Naive B cell (primary cell): ENCODE results near the gene PARVG. TPM values are rescaled to one million over a fixed set of nuclear protein-coding genes. Genes with fewer than 3 reads are reported as not detected.

Source experiments
- ATAC-seq, 2 donors: fragments of 150-1000 bp; cut with Tn5 transposase; 2 replicates each; pipeline ENCODE4 v1.10.0; 2021; ENCODE audit warnings: low read depth in 2 of 2, mild to moderate bottlenecking in 2 of 2, moderate library complexity in 2 of 2
- DNase-seq: peaks from one replicate; pipeline ENCODE4 v3.0.0; 2022
- H3K27ac Mint-ChIP-seq, 6 donors: one replicate each; pipeline ENCODE4 v1.8.0; 2020 to 2022; ENCODE audit warnings: mild to moderate bottlenecking in 6 of 6, mixed read lengths in 6 of 6, moderate library complexity in 5 of 6, inconsistent platforms in 2 of 6
- H3K27me3 Mint-ChIP-seq, 3 donors: one replicate each; pipeline ENCODE4 v1.8.0; 2021 to 2022; ENCODE audit warnings: mixed read lengths in 3 of 3, mild to moderate bottlenecking in 1 of 3
- H3K36me3 Mint-ChIP-seq, 2 donors: one replicate each; pipeline ENCODE4 v1.8.0; 2020 to 2022; ENCODE audit warnings: mixed read lengths in 2 of 2, inconsistent platforms in 1 of 2, mild to moderate bottlenecking in 1 of 2
- H3K4me1 Mint-ChIP-seq, 3 donors: one replicate each; pipeline ENCODE4 v1.8.0; 2020 to 2022; ENCODE audit warnings: mixed read lengths in 3 of 3, inconsistent platforms in 1 of 3, mild to moderate bottlenecking in 1 of 3, moderate library complexity in 1 of 3
- H3K4me3 Mint-ChIP-seq, 8 donors: one replicate each; pipeline ENCODE4 v1.8.0; 2020 to 2022; ENCODE audit warnings: mild to moderate bottlenecking in 8 of 8, mixed read lengths in 8 of 8, moderate library complexity in 8 of 8, inconsistent platforms in 2 of 8
- H3K9me3 Mint-ChIP-seq, 7 donors: one replicate each; pipeline ENCODE4 v1.8.0; 2020 to 2022; ENCODE audit warnings: mixed read lengths in 7 of 7, mild to moderate bottlenecking in 5 of 7, inconsistent platforms in 2 of 7, moderate library complexity in 1 of 7
- polyA plus RNA-seq, 6 donors: library from polyadenylated mRNA; unstranded; fragments of 300-500 nt; fragmentation: Illumina TruSeq; gene quantifications; one replicate each; pipeline ENCODE4 v1.2.3, GENCODE V29; 2021; ENCODE audit warnings: low read depth in 6 of 6

Gene PARVG
- polyA plus RNA-seq, 6 donors from 2014 or later: 106 to 151 (median 143) TPM

GRCh38 chr22:44207173-44207980 lies 26.7 kb downstream of the PARVG start:
- ATAC-seq (no peak), DNase-seq (no peak)
- H3K36me3 Mint-ChIP-seq: peaks cover 13 to 34% of the 10 kb centered on the region in 2 donors
- no peaks in the 10 kb centered on the region for H3K27me3 Mint-ChIP-seq
- peaks cover 52 to 72% (median 57%) of the 10 kb centered on the region in 3 donors for H3K4me1 Mint-ChIP-seq
- H3K9me3 Mint-ChIP-seq: peaks cover 5 to 16% (median 12%) of the 10 kb centered on the region in 7 donors
- H3K27ac Mint-ChIP-seq: peak overlapping the region in 4 of 6 donors; percentile 63 to 93 (median 85)
- H3K4me3 Mint-ChIP-seq: peak overlapping the region in 4 of 8 donors; percentile 15 to 61 (median 29)

GRCh38 chr22:44207981-44208317 lies 27.2 kb downstream of the PARVG start:
- H3K27me3 Mint-ChIP-seq: no peaks in the 10 kb centered on the region
- H3K4me3 Mint-ChIP-seq: peak overlapping the region in 5 of 8 donors; percentile 11 to 61 (median 50)
- peaks cover 5 to 16% (median 12%) of the 10 kb centered on the region in 7 donors for H3K9me3 Mint-ChIP-seq
- H3K4me1 Mint-ChIP-seq: peaks cover 52 to 66% (median 57%) of the 10 kb centered on the region in 3 donors
- H3K27ac Mint-ChIP-seq: peak overlapping the region in 5 of 6 donors; percentile 16 to 93 (median 88)
- no peak for DNase-seq
- ATAC-seq: no peak
- peaks cover 7 to 29% of the 10 kb centered on the region in 2 donors for H3K36me3 Mint-ChIP-seq

DNA sequence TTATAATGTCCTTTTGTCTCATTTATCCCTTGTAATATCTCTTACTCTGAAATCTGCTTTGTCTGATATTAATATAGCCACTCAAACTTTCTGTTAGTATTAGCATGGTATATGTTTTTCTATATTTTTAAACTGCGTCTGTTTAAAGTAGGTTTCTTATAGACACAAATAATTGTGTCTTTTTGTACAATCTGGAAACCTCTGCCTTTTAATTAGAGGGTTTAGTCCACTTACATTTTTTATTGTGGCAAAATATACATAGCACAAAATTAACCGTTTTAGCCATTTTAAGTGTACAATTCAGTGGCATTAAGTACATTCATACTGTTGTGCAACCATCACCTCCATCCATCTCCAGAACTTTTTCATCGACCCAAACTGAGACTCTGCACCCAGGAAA lies 28.6 kb downstream of the PARVG start:
- no peaks in the 10 kb centered on the region for H3K27me3 Mint-ChIP-seq
- H3K36me3 Mint-ChIP-seq: peaks cover 0 to 25% of the 10 kb centered on the region in 2 donors
- ATAC-seq (no peak), DNase-seq (no peak)
- peaks cover 48 to 58% (median 50%) of the 10 kb centered on the region in 3 donors for H3K4me1 Mint-ChIP-seq
- peak overlapping the region in 3 of 6 donors; percentile 34 to 46 (median 35) for H3K27ac Mint-ChIP-seq
- peak overlapping the region in 3 of 8 donors; percentile 41 to 78 (median 43) for H3K4me3 Mint-ChIP-seq
- H3K9me3 Mint-ChIP-seq: peaks cover 5 to 16% (median 12%) of the 10 kb centered on the region in 7 donors

DNA sequence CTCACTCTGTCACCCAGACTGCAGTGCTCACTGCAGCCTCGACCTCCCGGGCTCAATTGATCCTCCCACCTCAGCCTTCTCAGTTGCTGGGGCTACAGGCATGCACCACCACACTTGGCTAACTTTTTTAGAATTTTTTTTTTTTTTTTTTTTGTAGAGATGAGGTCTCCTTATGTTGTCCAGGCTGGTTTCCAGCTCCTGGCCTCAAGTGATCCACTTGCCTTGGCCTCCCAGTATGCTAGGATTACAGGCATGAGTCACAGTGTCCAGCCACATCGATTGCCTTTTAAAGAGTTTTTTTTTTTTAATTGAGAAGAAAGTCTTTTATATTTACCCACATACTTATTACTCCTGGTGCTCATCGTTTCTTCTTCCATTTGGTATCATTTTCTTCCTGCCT lies 30.0 kb downstream of the PARVG start:
- peaks cover 5 to 16% (median 12%) of the 10 kb centered on the region in 7 donors for H3K9me3 Mint-ChIP-seq
- ATAC-seq: no peak
- H3K4me3 Mint-ChIP-seq: no peak overlapping the region
- peaks cover 0 to 25% of the 10 kb centered on the region in 2 donors for H3K36me3 Mint-ChIP-seq
- DNase-seq: no peak
- peaks cover 36 to 44% (median 37%) of the 10 kb centered on the region in 3 donors for H3K4me1 Mint-ChIP-seq
- peak overlapping the region in 2 of 6 donors; percentile 55 to 77 for H3K27ac Mint-ChIP-seq
- H3K27me3 Mint-ChIP-seq: no peaks in the 10 kb centered on the region

DNA sequence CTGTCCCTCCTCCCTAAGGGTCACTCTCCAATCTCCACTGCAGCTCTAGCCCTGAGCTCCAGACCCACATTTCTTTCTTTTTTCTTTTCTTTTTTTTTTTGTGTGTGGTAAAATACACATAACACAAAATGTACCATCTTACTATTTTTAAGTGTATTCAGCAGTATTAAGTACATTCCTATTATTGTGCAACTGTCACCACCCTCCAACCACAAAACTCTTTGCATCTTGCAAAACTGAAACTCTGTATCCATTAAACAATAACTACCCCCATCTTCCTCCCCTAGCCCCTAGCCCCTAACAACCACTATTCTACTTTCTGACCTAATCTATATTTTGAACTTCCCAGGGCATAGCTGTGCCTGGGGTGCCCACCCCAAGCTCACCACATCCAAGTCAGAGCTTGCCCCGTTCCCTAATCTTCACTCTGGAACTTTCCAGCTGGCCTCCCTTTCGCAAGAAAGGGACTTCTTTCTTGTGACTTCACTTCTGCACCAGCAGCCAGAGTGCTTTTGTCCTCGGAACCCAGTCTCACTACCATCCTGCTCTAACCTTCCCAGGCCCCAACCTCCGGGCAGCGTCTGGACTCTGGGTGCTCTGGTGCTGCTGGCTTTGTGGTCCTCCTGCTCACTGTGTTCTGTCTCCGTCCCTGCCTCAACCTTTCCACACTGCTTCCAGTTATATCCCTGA lies 30.7 kb downstream of the PARVG start:
- Mint-ChIP-seq H3K36me3 (peaks cover 0 to 25% of the 10 kb centered on the region in 2 donors), H3K9me3 (peaks cover 5 to 18% (median 12%) of the 10 kb centered on the region in 7 donors), H3K27me3 (no peaks in the 10 kb centered on the region), H3K4me3 (peak overlapping the region in 2 of 8 donors; percentile 50), H3K4me1 (peaks cover 34 to 39% (median 37%) of the 10 kb centered on the region in 3 donors), H3K27ac (peak overlapping the region in 5 of 6 donors; percentile 6 to 80 (median 66))
- ATAC-seq: no peak
- no peak for DNase-seq

DNA sequence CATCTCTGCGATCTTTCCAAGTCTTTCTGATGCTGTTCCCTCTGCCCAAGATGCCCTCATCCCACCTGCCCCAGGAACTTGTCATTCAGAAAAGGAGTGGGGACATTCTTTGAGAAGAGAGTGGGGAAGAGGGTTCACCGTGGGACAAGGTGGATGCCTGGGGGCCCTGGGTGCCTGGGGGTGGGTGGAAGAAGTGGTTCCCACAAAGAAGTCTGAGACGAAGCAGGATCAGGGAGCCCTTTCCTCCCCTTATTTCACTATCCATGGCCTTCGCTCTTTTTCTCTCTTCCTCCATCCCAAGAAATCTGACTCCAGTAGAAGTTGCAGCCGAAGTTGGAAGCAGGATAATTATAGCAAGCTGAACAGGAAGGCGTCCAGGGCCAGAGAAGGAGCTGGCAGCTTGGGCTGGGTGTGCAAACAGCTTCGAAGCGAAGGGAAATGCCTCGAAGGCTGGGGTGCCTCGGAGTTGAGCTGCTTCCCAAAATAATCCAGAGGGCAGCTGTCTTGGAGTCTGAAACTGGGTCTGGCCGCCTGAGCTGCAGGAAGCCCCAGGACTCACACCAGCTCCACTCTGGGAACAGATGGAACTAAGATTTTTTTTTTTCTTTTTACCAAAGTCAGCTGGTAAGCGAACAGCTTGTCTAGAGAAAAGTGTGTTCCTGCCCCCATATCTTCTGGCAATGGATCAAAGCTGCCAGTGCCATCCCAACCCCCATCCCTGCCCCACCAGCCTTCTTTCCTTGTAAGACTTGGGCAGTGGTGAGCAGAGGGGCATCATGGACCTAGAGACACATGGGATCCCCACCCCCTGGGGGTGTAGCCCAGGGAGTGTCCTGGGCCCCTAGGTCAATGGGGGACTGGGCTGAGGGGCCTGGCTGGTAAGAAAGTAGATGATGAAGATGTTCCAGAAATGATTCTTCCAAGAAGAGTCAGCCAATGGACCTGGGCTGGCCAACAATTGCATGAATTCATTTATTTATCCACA lies 31.5 kb downstream of the PARVG start:
- Mint-ChIP-seq H3K9me3 (peaks cover 5 to 18% (median 12%) of the 10 kb centered on the region in 7 donors), H3K4me1 (peaks cover 28 to 36% (median 33%) of the 10 kb centered on the region in 3 donors), H3K4me3 (peak overlapping the region in 1 of 8 donors; percentile 50), H3K27ac (peak overlapping the region in 3 of 6 donors; percentile 2 to 77 (median 66)), H3K27me3 (no peaks in the 10 kb centered on the region), H3K36me3 (peaks cover 0 to 25% of the 10 kb centered on the region in 2 donors)
- ATAC-seq: no peak
- no peak for DNase-seq

- peaks cover 23 to 30% (median 29%) of the 10 kb centered on the region in 3 donors for H3K4me1 Mint-ChIP-seq
- H3K27me3 Mint-ChIP-seq: no peaks in the 10 kb centered on the region
- no peak overlapping the region for H3K27ac Mint-ChIP-seq
- ATAC-seq (no peak), DNase-seq (no peak)
- H3K36me3 Mint-ChIP-seq: peaks cover 0 to 25% of the 10 kb centered on the region in 2 donors
- no peak overlapping the region for H3K4me3 Mint-ChIP-seq
- H3K9me3 Mint-ChIP-seq: peaks cover 5 to 18% (median 12%) of the 10 kb centered on the region in 7 donors
Measured at GRCh38 chr22:44212936-44213335, 32.2 kb downstream of the PARVG start.

DNA sequence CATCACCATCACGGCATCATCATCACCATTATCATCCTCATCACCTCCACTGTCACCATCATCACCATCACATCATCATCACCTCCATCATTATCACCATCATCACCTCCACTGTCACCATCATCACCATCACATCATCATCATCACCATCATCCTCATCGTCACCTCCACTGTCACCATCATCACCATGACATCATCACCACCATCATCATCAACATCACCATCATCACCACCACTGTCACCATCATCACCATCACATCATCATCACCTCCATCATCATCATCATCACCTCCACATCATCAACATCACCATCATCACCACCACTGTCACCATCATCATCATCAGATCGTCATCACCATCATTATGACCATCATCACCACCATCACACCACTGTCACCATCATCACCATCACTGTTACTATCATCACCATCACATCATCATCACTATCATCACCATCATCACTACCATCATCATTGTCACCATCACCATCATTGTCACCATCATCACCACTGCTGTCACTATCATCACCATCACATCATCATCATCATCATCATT lies 32.8 kb downstream of the PARVG start:
- DNase-seq (no peak), ATAC-seq (no peak)
- Mint-ChIP-seq H3K4me3 (no peak overlapping the region), H3K27ac (no peak overlapping the region), H3K27me3 (no peaks in the 10 kb centered on the region), H3K9me3 (peaks cover 5 to 18% (median 12%) of the 10 kb centered on the region in 7 donors), H3K36me3 (peaks cover 0 to 25% of the 10 kb centered on the region in 2 donors), H3K4me1 (peaks cover 17 to 24% (median 22%) of the 10 kb centered on the region in 3 donors)

DNA sequence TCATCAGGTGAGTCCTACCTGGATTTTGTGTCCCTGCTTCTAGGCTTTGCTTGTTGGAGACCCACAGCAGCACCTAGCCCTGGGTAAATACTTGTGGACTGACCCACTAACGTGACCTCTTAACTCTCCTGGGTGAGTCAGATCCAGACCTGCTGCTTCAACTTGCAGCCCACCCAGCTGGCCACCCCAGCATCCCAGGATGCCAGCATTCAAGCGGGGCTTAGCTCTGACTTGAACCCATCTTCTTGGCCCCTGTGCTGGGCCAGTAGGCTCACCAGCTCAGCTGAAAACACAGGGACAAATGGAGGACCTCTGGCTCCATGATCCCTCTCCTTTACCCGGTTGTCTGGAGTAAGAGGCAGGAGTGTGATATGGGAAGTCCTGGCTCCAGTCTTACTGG lies 33.5 kb downstream of the PARVG start:
- Mint-ChIP-seq H3K9me3 (peaks cover 5 to 15% (median 11%) of the 10 kb centered on the region in 7 donors), H3K4me1 (peaks cover 11 to 17% (median 16%) of the 10 kb centered on the region in 3 donors), H3K4me3 (no peak overlapping the region), H3K27ac (no peak overlapping the region), H3K36me3 (peaks cover 0 to 25% of the 10 kb centered on the region in 2 donors), H3K27me3 (no peaks in the 10 kb centered on the region)
- DNase-seq: no peak
- ATAC-seq: no peak

GRCh38 chr22:44214764-44215163 lies 34.0 kb downstream of the PARVG start:
- no peak for DNase-seq
- Mint-ChIP-seq H3K27me3 (no peaks in the 10 kb centered on the region), H3K27ac (no peak overlapping the region), H3K36me3 (peaks cover 0 to 20% of the 10 kb centered on the region in 2 donors), H3K9me3 (peaks cover under 1 to 10% (median 7%) of the 10 kb centered on the region in 7 donors), H3K4me3 (no peak overlapping the region), H3K4me1 (peaks cover 5 to 14% (median 12%) of the 10 kb centered on the region in 3 donors)
- ATAC-seq: no peak

DNA sequence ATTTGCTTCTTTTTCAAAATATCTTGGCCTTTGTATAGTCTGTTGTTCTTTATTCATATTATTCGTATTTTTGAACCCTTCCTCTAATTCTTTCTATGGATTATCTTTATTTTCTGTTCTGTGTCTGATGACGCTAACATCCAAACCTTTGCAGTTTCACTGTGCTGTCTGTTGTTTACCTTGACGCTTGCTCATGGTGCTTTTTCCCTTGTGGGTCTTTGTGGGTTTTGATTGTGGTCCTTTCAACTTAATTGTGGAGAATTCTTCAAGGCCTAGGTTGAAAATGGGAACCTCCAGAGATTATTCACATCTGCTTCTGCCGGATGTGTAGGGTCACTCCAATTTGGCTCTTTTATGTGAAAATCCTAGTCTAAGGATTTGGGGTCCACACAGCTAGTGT lies 34.6 kb downstream of the PARVG start:
- Mint-ChIP-seq H3K9me3 (peaks cover 0 to 5% (median 2%) of the 10 kb centered on the region in 7 donors), H3K27ac (no peak overlapping the region), H3K36me3 (peaks cover 0 to 14% of the 10 kb centered on the region in 2 donors), H3K4me1 (peaks cover 0 to 14% (median 11%) of the 10 kb centered on the region in 3 donors), H3K27me3 (no peaks in the 10 kb centered on the region), H3K4me3 (no peak overlapping the region)
- ATAC-seq (no peak), DNase-seq (no peak)

- Mint-ChIP-seq H3K4me3 (no peak overlapping the region), H3K36me3 (no peaks in the 10 kb centered on the region), H3K27ac (peak overlapping the region in 1 of 6 donors; percentile 92), H3K9me3 (peaks cover 0 to 4% (median 2%) of the 10 kb centered on the region in 7 donors), H3K4me1 (no peaks in the 10 kb centered on the region), H3K27me3 (peaks cover 0 to 7% (median 0%) of the 10 kb centered on the region in 3 donors)
- no peak for DNase-seq
- ATAC-seq: no peak
Measured at GRCh38 chr22:44217346-44217745, 36.6 kb downstream of the PARVG start.
